ENCODE data around the gene UNC5A. TPM values are rescaled to one million over a fixed set of nuclear protein-coding genes. Genes with fewer than 3 reads are reported as not detected.
A peak's percentile ranks its signal among the peaks of the same experiment; 100 is the strongest.

Gene UNC5A
- total and polyA plus RNA-seq, 9 of the 15 experiments (the other 6 are each of a cell fraction or from before 2014, with no cell fraction given): not detected

DNA sequence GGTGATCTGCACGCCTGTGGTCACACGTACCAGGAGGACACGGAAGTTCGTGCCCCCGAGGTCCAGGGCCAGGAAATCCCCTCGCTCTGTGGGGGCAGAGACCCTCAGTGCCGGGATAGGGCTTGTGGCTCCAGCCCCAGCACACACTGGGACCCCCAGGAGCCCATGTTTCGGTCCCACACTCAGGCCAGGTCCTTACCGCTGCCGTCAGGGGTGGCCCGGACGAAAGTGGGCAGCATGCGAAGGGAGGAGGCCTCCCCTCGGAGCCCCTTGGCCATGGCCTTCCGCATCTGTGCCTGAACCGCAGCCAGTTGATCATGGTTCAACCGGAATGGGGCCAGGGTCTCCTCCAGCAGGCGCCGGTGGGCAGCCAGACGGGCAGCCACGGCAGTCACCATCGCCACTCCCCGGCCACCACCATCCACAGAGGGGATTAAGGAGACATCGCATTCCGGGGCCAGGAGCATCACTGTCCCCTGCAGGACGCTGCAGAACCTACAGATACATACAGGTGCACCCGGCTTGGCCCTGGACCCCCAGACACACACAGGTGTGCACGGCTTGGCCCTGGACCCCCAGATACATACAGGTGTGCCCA lies 77.0 kb downstream of the UNC5A start:
- in situ Hi-C loops (cut with MboI): no loop called here
- Histone ChIP-seq H3K4me3 (no peak overlapping the region), H3K36me3 (ENCODE audit: control insufficient read depth, insufficient read depth, low read length) (no peaks in the 10 kb centered on the region), H3K27me3 (ENCODE audit: control insufficient read depth in 2 of 2, insufficient read depth in 2 of 2, low read length in 2 of 2) (peaks cover 41 to 89% of the 10 kb centered on the region in 2 experiments; a peak in 4 of 5 replicates), H3K4me1 (replicated peaks in 1 of 2; ENCODE audit: control insufficient read depth in 2 of 2, insufficient read depth in 2 of 2, low read length in 2 of 2) (peaks cover 0 to 9% of the 10 kb centered on the region in 2 experiments; a peak in 1 of 5 replicates), H3K79me2 (ENCODE audit: control insufficient read depth, insufficient read depth, low read length) (no peaks in the 10 kb centered on the region), H3K4me2 (ENCODE audit: insufficient read depth, low read length) (no peak overlapping the region), H2AFZ (ENCODE audit: low read depth, low read length) (no peak overlapping the region), H3K9ac (ENCODE audit: insufficient read depth in 1 of 2, low read depth in 2 of 2, low read length in 2 of 2) (0 out of 4 replicates have a peak overlapping the region, but pooled peaks of 1 of the 2 experiments have one; percentile 6), H3K9me3 (replicated peaks; ENCODE audit: control insufficient read depth, insufficient read depth, low read depth, low read length) (no peaks in the 10 kb centered on the region), H3K27ac (ENCODE audit: extremely low read depth, low read depth, low read length) (no peak overlapping the region), H4K20me1 (replicated peaks; ENCODE audit: control insufficient read depth, insufficient read depth, low read length) (peaks cover 16% of the 10 kb centered on the region), H3K9me1 (ENCODE audit: control insufficient read depth, insufficient read depth, low read length) (peaks cover 12% of the 10 kb centered on the region)
- intact Hi-C loops (cut with micrococcal nuclease): no loop called here
- 10% methylated on average over 26 of the region's 28 CpGs for WGBS (ENCODE audit: insufficient coverage, low coverage, missing lambda C conversion rate)
- no peak for DNase-seq (ENCODE audit: extremely low read depth in 1 of 4, low spot score in 3 of 4)
- ChIA-PET POLR2A (no interaction called here), CTCF (ENCODE audit: low intra/inter-chr PET ratio) (no interaction called here)
- no TSS peak for BruUV-seq (replicated peaks)
- TF ChIP-seq, protein P1, sequence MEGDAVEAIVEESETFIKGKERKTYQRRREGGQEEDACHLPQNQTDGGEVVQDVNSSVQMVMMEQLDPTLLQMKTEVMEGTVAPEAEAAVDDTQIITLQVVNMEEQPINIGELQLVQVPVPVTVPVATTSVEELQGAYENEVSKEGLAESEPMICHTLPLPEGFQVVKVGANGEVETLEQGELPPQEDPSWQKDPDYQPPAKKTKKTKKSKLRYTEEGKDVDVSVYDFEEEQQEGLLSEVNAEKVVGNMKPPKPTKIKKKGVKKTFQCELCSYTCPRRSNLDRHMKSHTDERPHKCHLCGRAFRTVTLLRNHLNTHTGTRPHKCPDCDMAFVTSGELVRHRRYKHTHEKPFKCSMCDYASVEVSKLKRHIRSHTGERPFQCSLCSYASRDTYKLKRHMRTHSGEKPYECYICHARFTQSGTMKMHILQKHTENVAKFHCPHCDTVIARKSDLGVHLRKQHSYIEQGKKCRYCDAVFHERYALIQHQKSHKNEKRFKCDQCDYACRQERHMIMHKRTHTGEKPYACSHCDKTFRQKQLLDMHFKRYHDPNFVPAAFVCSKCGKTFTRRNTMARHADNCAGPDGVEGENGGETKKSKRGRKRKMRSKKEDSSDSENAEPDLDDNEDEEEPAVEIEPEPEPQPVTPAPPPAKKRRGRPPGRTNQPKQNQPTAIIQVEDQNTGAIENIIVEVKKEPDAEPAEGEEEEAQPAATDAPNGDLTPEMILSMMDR (IDR thresholded peaks at IDR 0.05 in 2 of 3, conservative IDR thresholded peaks at IDR 0.05 in 1 of 3; ENCODE audit: insufficient read depth in 2 of 3, low read depth in 1 of 3, low read length in 3 of 3): peak; percentile 21 to 40 (median 26); a peak in 4 of 6 replicates
- TF ChIP-seq PCBP1 (IDR thresholded peaks at IDR 0.05; ENCODE audit: low read depth, low read length, poor library complexity, severe bottlenecking): no peak
- no peak for TF ChIP-seq E2F3 (CRISPR knock-in tag; IDR thresholded peaks at IDR 0.05)
- TF ChIP-seq, protein P2, sequence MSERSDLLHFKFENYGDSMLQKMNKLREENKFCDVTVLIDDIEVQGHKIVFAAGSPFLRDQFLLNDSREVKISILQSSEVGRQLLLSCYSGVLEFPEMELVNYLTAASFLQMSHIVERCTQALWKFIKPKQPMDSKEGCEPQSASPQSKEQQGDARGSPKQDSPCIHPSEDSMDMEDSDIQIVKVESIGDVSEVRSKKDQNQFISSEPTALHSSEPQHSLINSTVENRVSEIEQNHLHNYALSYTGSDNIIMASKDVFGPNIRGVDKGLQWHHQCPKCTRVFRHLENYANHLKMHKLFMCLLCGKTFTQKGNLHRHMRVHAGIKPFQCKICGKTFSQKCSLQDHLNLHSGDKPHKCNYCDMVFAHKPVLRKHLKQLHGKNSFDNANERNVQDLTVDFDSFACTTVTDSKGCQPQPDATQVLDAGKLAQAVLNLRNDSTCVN (CRISPR knock-in tag; IDR thresholded peaks at IDR 0.05): no peak
- TF ChIP-seq RAD21 (CRISPR knock-in tag; conservative IDR thresholded peaks at IDR 0.05 in 1 of 2, IDR thresholded peaks at IDR 0.05 in 1 of 2): 0 out of 4 replicates have a peak, but pooled peaks of 1 of the 2 experiments have one; percentile 12
- no peak for TF ChIP-seq ZEB2 (IDR thresholded peaks at IDR 0.05)
- TF ChIP-seq TGIF2 (CRISPR knock-in tag; IDR thresholded peaks at IDR 0.05): no peak
- TF ChIP-seq, protein P3, sequence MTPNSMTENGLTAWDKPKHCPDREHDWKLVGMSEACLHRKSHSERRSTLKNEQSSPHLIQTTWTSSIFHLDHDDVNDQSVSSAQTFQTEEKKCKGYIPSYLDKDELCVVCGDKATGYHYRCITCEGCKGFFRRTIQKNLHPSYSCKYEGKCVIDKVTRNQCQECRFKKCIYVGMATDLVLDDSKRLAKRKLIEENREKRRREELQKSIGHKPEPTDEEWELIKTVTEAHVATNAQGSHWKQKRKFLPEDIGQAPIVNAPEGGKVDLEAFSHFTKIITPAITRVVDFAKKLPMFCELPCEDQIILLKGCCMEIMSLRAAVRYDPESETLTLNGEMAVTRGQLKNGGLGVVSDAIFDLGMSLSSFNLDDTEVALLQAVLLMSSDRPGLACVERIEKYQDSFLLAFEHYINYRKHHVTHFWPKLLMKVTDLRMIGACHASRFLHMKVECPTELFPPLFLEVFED (CRISPR knock-in tag; conservative IDR thresholded peaks at IDR 0.05): no peak
- TF ChIP-seq ZNF174 (CRISPR knock-in tag; IDR thresholded peaks at IDR 0.05): no peak
- TF ChIP-seq HNRNPUL1 (IDR thresholded peaks at IDR 0.05; ENCODE audit: low read length): no peak
- no peak for TF ChIP-seq ZNF444 (CRISPR knock-in tag; IDR thresholded peaks at IDR 0.05)
- ATAC-seq: peak; percentile 67
- no peak for FAIRE-seq
